Thyroid gland (tissue), 4 donors: ENCODE data around the gene TRPM2. TPM values are rescaled to one million over a fixed set of nuclear protein-coding genes. Genes with fewer than 3 reads are reported as not detected.
"Not testable (repeated sequence)": the region's sequence is repeated elsewhere in the genome, so short reads cannot be mapped to it uniquely, and the experiment has no call there.

ENCODE experiments used
- DNase-seq, 2 donors: peaks; one replicate each; pipeline ENCODE4 v3.0.0-alpha.2; 2019
- H3K27ac ChIP-seq, 3 donors: fragments of 200-600 bp; sonication (generic); 1 replicate in 2 of 3; 2 replicates in 1 of 3; pipeline ENCODE4 v1.5.1; 2016 to 2019; ENCODE audit warnings: mild to moderate bottlenecking in 1 of 3, moderate library complexity in 1 of 3
- H3K27me3 ChIP-seq: fragments of 200-600 bp; sonication (generic); one replicate; pipeline ENCODE4 v1.5.1; 2019
- H3K36me3 ChIP-seq, 2 donors: fragments of 200-600 bp; sonication (generic); one replicate each; pipeline ENCODE4 v1.5.1; 2016 to 2019
- H3K4me1 ChIP-seq, 2 donors: fragments of 200-600 bp; sonication (generic); one replicate each; pipeline ENCODE4 v1.5.1; 2017 to 2019
- H3K4me3 ChIP-seq, 3 donors: fragments of 200-600 bp; sonication (generic); replicated peaks in 1 of 3; 1 replicate in 2 of 3; 2 replicates in 1 of 3; pipeline ENCODE4 v1.5.1; 2016; ENCODE audit warnings: mild to moderate bottlenecking in 1 of 3
- H3K9me3 ChIP-seq: fragments of 200-600 bp; sonication (generic); one replicate; pipeline ENCODE4 v1.5.1; 2017
- POLR2A ChIP-seq, 2 donors: fragments of 450-650 bp; IDR thresholded peaks; one replicate each; pipeline ENCODE4 v1.6.1; 2017; ENCODE audit warnings: antibody characterized with exemption in 2 of 2, mild to moderate bottlenecking in 2 of 2, moderate library complexity in 1 of 2
- WGBS, 2 donors: methylation state at CpG; one replicate each; pipeline ENCODE4 v1.1.5; 2017; 5-methylcytosine and 5-hydroxymethylcytosine counted together
- intact Hi-C: fragments of 100-400 bp; cut with DNase I; formaldehyde crosslinking; loops from one replicate; pipeline ENCODE4 v1.15.1; 2023
- total RNA-seq, 4 donors: library from RNA; depleted of rRNA; stranded (reverse); fragments of >200 nt; gene quantifications; one replicate each; pipeline ENCODE4 v1.2.3, GENCODE V29; 2016
- TF ChIP-seq, protein P1 (sequence below), 6 experiments: fragments of 200-600 bp in 3 of 6; fragments of 450-650 bp in 3 of 6; sonication (generic) in 3 of 6; IDR thresholded peaks; one replicate each; pipeline ENCODE4 v1.5.1; 2016 to 2019; ENCODE audit warnings: antibody characterized with exemption in 6 of 6, mild to moderate bottlenecking in 2 of 6, inconsistent platforms in 1 of 6, moderate library complexity in 1 of 6

TRPM2 gene
- total RNA-seq, 4 donors from 2014 or later: 0.67 to 2.6 (median 0.88) TPM

DNA sequence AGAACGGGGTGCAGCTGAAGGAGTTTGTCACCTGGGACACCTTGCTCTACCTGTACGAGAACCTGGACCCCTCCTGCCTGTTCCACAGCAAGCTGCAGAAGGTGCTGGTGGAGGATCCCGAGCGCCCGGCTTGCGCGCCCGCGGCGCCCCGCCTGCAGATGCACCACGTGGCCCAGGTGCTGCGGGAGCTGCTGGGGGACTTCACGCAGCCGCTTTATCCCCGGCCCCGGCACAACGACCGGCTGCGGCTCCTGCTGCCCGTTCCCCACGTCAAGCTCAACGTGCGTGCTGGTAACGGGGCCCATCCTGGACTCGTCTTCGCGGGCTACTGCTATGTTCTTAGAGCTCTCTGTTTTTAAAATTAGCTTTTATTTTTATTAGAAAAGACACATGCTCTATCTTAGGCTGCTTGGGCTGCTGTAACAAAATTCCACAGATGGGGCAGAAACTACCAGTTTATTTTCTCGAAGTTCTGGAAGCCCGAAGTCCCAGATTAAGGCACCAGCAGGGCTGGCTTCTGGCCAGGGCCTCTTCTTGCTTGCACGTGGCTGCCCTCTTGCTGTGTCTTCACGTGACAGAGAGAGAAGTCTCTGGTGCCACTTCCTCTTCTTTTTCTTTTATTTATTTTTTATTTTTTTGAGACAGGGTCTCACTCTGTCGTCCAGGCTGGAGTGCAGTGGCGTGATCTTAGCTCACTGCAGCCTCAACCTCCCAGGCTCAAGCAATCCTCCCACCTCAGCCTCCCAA lies 38.1 kb downstream of the TRPM2 start:
- H3K4me3 ChIP-seq: no peak overlapping the region
- no peaks in the 10 kb centered on the region for H3K36me3 ChIP-seq
- 51 to 65% methylated on average over 25 to 34 of the region's 34 CpGs for WGBS, 2 donors
- no peak overlapping the region for H3K27ac ChIP-seq
- no peaks in the 10 kb centered on the region for H3K4me1 ChIP-seq
- H3K9me3 ChIP-seq: no peaks in the 10 kb centered on the region
- no peaks in the 10 kb centered on the region for H3K27me3 ChIP-seq
- peak; percentile 44 for DNase-seq
- no peak for TF ChIP-seq POLR2A (IDR thresholded peaks at IDR 0.05)
- TF ChIP-seq, protein P1, sequence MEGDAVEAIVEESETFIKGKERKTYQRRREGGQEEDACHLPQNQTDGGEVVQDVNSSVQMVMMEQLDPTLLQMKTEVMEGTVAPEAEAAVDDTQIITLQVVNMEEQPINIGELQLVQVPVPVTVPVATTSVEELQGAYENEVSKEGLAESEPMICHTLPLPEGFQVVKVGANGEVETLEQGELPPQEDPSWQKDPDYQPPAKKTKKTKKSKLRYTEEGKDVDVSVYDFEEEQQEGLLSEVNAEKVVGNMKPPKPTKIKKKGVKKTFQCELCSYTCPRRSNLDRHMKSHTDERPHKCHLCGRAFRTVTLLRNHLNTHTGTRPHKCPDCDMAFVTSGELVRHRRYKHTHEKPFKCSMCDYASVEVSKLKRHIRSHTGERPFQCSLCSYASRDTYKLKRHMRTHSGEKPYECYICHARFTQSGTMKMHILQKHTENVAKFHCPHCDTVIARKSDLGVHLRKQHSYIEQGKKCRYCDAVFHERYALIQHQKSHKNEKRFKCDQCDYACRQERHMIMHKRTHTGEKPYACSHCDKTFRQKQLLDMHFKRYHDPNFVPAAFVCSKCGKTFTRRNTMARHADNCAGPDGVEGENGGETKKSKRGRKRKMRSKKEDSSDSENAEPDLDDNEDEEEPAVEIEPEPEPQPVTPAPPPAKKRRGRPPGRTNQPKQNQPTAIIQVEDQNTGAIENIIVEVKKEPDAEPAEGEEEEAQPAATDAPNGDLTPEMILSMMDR (IDR thresholded peaks at IDR 0.05): no peak
- intact Hi-C loops: no loop called here

DNA sequence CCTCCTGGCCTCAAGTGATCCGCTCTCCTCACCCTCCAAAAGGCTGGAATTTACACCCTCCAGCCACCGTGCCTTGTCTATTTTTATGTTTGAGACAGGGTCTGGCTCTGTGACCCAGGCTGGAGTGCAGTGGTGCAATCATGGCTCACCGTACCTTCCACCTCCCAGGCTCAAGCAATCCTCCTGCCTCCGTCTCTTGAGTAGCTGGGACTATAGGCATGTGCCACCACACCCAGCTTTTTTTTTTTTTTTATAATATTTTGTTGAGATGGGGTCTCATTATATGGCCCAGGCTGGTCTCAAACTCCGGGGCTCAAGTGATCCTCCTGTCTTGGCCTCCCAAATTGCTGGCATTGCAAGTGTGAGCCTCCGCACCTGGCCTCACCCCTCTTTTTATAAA lies 38.8 kb downstream of the TRPM2 start:
- TF ChIP-seq, protein P1 (IDR thresholded peaks at IDR 0.05): no peak
- no peak for TF ChIP-seq POLR2A (IDR thresholded peaks at IDR 0.05)
- Histone ChIP-seq H3K27me3 (no peaks in the 10 kb centered on the region), H3K9me3 (no peaks in the 10 kb centered on the region), H3K4me3 (no peak overlapping the region), H3K4me1 (no peaks in the 10 kb centered on the region), H3K36me3 (no peaks in the 10 kb centered on the region), H3K27ac (no peak overlapping the region)
- no peak for DNase-seq
- intact Hi-C loops: no loop called here
- WGBS, 2 donors: 90 to 95% methylated on average over 6 of the region's 6 CpGs

DNA sequence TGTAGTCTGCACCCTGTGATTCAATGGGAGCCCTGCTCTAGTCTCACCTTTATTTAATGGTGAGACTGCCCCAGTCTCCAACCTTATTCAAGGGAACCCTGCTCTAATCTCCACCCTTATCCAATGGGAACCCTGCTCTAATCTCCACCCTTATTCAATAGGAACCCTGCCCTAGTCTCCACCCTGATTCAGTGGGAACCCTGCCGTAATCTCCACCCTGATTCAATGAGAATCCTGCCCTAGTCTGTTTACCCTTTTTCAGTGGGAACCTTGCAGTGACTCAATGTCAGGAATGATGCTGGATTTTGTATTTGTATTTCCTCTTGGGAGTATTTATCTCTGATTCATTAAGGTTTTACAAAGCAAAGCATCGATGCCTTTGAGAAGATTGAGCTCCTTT lies 39.5 kb downstream of the TRPM2 start:
- Histone ChIP-seq H3K4me1 (no peaks in the 10 kb centered on the region), H3K27ac (no peak overlapping the region), H3K9me3 (no peaks in the 10 kb centered on the region), H3K4me3 (no peak overlapping the region), H3K36me3 (no peaks in the 10 kb centered on the region), H3K27me3 (no peaks in the 10 kb centered on the region)
- 70 to 89% methylated on average over 2 of the region's 2 CpGs for WGBS, 2 donors
- intact Hi-C loops: no loop called here
- TF ChIP-seq, protein P1 (IDR thresholded peaks at IDR 0.05): no peak
- TF ChIP-seq POLR2A (IDR thresholded peaks at IDR 0.05): no peak
- DNase-seq: no peak

DNA sequence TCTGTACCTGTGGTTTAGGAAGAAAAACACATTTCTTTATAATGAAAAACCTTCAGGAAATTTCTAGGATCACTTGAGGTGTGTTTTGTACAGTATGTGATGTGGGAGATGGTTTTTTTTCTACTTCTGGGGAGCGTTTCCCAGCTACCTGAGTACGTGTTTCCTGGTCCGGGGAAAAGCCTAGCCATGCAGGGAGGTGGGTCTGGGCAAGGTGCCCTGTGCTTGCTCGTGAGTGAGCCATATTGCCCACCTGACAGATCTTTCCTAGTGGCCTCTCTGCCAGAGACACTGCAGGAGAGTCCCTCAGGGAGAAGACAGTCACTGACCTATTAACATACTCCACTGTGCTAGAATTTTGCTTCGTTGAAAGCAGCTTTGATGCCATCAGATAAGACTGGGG lies 41.3 kb downstream of the TRPM2 start:
- Histone ChIP-seq H3K4me1 (no peaks in the 10 kb centered on the region), H3K27ac (no peak overlapping the region), H3K27me3 (no peaks in the 10 kb centered on the region), H3K36me3 (no peaks in the 10 kb centered on the region), H3K9me3 (no peaks in the 10 kb centered on the region), H3K4me3 (no peak overlapping the region)
- 33 to 42% methylated on average over 5 of the region's 5 CpGs for WGBS, 2 donors
- intact Hi-C loops: no loop called here
- TF ChIP-seq, protein P1 (IDR thresholded peaks at IDR 0.05): no peak
- TF ChIP-seq POLR2A (IDR thresholded peaks at IDR 0.05): no peak
- no peak for DNase-seq

DNA sequence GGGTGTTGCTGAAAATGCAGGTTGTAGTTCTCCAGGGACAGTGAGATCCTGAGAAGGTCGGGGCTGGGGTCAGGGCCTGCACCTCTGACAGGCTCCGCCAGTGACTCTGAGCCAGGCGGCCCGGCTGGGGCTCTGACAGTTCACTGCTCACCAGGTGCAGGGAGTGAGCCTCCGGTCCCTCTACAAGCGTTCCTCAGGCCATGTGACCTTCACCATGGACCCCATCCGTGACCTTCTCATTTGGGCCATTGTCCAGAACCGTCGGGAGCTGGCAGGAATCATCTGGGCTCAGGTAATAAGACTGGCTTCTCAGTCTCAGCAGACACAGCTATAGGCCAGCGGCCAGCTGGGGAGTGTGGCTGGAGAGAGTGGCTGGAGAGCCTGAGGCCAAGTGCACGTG lies 41.8 kb downstream of the TRPM2 start:
- WGBS, 2 donors: 47 to 63% methylated on average over 10 to 11 of the region's 11 CpGs
- Histone ChIP-seq H3K36me3 (no peaks in the 10 kb centered on the region), H3K4me3 (no peak overlapping the region), H3K9me3 (no peaks in the 10 kb centered on the region), H3K4me1 (no peaks in the 10 kb centered on the region), H3K27me3 (no peaks in the 10 kb centered on the region), H3K27ac (no peak overlapping the region)
- DNase-seq: no peak
- no peak for TF ChIP-seq POLR2A (IDR thresholded peaks at IDR 0.05)
- TF ChIP-seq, protein P1 (IDR thresholded peaks at IDR 0.05): no peak
- intact Hi-C loops: no loop called here

DNA sequence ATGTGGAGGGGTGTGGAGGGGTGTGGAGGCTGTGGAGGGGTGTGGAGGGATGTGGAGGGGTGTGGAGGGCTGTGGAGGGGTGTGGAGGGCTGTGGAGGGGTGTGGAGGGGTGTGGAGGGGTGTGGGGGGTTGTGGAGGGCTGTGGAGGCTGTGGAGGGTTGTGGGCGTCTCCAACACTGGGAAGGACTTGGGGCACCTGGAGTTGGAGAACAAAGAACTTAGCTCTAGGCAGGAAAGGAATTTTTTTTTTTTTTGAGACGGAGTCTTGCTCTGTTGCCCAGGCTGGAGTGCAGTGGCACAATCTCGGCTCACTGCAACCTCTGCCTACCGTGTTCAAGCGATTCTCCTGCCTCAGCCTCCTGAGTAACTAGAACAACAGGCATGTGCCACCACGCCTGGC lies 43.4 kb downstream of the TRPM2 start:
- H3K27me3 ChIP-seq, DNase-seq, H3K9me3 ChIP-seq, H3K36me3 ChIP-seq, H3K4me1 ChIP-seq, H3K4me3 ChIP-seq, intact Hi-C loops, H3K27ac ChIP-seq: not testable (repeated sequence)
- WGBS, 2 donors: 80 to 88% methylated on average over 6 of the region's 6 CpGs
